ENCODE measurements around the gene GLMP.

GLMP gene

DNA sequence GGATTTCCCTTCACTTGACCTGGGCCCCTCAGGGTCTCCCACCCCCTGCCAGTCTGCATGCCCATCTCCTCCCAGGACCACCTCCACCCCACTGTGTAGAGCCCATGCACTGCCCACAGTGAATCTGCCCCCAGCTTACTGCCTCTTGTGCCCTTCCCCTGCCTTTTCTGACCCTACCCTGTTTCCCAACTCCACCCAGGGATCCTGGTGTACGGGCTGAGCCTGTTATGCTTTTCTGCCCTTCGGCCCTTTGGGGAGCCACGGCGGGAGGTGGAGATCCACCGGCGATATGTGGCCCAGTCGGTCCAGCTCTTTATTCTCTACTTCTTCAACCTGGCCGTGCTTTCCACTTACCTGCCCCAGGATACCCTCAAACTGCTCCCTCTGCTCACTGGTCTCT lies 9.4 kb downstream of the GLMP start:
- no peak for DNase-seq (ENCODE audit: low spot score)

DNA sequence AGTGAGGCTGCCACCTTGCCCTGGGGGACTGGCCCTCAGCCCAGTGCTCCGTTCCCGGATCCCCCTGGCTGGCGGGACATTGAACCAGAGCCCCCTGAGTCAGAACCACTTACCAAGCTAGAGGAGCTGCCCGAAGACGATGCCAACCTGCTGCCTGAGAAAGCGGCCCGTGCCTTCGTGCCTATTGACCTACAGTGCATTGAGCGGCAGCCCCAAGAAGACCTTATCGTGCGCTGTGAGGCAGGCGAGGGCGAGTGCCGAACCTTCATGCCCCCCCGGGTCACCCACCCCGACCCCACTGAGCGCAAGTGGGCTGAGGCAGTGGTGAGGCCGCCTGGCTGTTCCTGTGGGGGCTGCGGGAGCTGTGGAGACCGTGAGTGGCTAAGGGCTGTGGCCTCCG lies 10.0 kb downstream of the GLMP start:
- DNase-seq (ENCODE audit: low spot score) = no peak

DNA sequence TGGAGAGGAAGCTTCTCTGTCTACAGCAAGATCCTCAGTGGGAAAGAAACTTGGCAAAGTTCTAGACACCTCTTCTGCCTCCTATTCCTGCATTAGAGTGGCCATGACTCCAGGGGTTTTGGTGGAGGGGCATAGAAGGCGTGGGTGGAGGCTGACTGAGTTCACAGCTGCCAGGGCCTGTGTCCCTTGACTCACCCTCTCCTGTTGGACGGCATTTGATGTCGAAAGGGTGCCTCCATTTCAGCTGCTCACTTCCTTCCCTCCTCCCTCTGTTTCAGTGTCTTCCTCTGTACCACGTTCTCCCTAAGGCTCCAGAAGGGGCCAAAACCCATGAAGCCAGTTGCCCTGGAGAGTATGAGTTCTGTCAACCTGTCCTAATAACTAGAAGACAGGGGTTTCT lies 10.7 kb downstream of the GLMP start:
- DNase-seq (ENCODE audit: low spot score) = no peak

- no peak for DNase-seq (ENCODE audit: low spot score)
Measured at GRCh38 chr1:156284112-156284511, 11.4 kb downstream of the GLMP start, which contains the start of gene TMEM79. Gene TMEM79, plus strand, starts transcription at chr1:156284325. Its CDS starts 902 bp downstream, at chr1:156285227.

DNA sequence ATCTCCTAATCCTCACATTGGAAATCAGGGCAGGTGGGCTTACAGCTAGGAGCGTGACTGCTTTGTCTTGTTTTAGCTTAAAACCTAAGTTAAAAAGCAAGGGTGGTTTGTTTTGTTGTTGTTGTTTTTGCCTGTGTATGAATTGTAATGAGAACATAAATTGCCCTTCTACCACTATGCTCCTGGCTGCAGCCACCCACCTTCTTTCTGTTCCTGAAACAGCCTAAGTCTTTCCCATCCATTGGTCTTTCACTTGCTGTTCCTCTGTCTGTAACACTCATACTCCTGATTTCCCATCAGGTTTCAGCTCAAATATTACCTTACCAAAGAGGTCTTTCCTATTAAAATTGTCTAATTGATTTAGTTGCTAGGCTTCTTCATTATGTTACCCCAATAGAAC lies 12.0 kb downstream of the GLMP start:
- DNase-seq (ENCODE audit: low spot score) = no peak

GRCh38 chr1:156282479-156283222 lies 12.8 kb downstream of the GLMP start, which contains the start of gene SMG5:
Gene SMG5, minus strand, starts transcription at chr1:156282825. Its CDS starts 145 bp downstream, at chr1:156282680.
- peak; percentile 98 for DNase-seq (ENCODE audit: low spot score)

DNA sequence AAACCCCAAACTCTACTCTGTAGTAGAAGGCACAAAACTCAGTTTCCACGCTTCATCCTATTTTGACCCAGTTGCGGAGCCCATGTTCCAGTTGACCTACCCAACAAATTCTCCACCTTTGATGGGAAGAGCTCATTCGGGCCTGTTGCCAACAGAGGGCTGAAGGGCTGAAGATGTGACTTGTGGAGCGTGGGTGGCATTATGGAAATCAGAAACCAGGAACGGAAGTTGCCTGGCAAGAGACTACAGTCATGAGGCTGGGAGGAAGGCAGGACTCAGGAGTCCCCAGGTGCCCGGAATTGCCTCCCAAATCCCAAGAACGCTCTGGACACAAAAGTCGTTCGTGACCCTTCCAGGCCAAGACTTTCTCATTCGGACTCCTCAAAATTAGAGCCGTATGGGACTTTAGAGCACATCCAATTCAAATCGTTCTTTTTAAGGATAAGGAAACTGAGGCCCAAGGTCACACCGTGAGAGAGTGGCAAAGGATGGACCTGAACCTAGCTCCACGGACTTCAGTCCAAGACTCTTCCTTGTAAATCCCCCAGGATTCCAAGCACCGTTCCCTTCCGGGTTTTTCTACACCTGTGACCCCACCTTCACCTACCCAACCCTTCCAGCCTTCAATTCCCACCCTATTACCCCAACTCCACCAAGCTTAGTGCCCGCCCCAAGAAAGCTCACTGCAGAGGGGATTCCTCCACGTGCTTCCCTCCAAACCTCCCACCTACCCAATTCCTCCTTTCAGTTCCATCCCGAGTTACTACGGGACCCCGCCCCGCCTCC lies 13.6 kb downstream of the GLMP start:
- DNase-seq (ENCODE audit: low spot score) = peak; percentile 36

- peak; percentile 55 for DNase-seq (ENCODE audit: low spot score)
Measured at GRCh38 chr1:156281281-156281680, 14.2 kb downstream of the GLMP start.

DNA sequence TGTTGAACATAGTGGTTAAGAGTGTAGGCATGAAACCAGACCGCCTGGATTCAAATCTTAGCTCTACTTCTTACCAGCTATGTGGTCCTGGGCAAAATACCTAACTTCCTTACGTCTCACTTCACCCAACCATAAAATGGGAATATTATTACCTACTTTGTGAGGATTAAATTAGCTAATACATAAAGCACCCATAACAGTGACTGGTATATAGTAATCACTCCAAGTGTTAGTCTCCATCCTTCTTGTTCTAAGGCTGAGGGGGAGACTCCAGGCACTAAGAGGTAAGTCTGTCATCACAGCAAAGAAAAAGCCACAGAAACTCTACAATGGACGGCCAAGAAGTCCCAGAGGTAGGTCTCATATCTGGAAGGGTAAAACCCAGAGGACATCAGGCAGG lies 15.6 kb downstream of the GLMP start:
- DNase-seq (ENCODE audit: low spot score) = no peak

DNA sequence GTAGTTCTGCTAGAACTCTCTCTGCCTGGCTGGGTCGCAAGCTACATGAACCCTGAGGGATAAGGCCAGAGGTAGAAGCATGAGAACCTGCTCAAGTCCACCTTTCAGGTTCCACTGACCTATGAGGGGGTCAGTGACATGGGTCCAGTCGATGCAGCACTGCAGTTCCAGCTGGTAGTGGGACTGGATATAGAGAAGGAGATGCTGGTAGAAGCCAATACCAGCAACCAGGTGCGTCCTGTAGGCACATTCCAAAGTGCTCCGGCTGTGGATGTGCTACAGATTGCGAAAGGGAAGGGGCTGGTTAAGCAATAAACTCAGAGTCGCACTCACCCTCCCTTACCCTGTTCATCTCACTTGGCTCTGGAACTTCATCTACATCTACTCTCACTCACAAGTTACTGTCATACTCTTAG lies 18.5 kb downstream of the GLMP start:
- DNase-seq (ENCODE audit: low spot score) = no peak

GRCh38 chr1:156276532-156276931 lies 18.9 kb downstream of the GLMP start:
- DNase-seq (ENCODE audit: low spot score) = no peak

- no peak for DNase-seq (ENCODE audit: low spot score)
Measured at GRCh38 chr1:156270314-156270713, 25.2 kb downstream of the GLMP start.

DNA sequence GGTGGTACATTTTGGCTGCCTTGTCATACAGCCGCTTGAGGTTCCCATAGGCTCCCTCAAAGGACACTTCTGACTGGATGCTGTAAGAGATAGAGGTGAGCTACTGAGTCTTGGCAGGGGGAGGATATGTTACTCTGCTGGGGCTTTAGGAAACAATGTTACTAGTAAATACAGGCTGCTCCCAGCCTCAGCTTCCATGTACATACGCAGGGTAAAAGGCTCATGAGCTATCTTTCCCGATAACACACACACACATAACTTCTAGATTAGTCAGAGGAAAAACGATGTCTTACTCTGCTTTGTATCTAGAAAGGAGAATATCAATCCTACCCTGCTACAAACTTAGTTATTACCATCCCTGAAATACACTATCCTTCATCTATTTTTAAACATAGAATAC lies 27.1 kb downstream of the GLMP start:
- DNase-seq (ENCODE audit: low spot score) = no peak

- no peak for DNase-seq (ENCODE audit: low spot score)
Measured at GRCh38 chr1:156266051-156266450, 29.4 kb downstream of the GLMP start.

GRCh38 chr1:156263288-156263655 lies 32.2 kb downstream of the GLMP start:
- DNase-seq (ENCODE audit: low spot score) = no peak

GRCh38 chr1:156262461-156263287 lies 32.8 kb downstream of the GLMP start:
- DNase-seq (ENCODE audit: low spot score) = peak; percentile 45

DNA sequence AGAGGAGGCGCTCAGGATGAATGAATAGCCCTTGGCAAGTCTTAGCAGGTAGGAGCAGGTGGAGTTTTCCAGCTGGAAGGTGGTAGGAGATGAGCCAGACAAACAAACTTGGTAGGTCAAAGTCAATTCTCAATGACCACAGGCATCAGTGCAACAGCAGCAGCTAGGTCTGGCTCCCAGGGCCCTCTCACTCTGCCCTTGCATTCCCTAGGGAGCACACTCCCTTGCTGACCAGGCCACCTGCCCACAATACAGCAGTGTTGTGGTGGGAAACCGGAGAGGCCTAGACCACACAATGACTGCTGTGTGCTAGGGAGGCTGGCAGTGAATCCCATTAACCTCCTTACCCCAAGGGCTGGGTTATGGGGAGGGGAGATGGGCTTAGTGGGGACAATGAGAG lies 34.6 kb downstream of the GLMP start:
- no peak for DNase-seq (ENCODE audit: low spot score)

DNA sequence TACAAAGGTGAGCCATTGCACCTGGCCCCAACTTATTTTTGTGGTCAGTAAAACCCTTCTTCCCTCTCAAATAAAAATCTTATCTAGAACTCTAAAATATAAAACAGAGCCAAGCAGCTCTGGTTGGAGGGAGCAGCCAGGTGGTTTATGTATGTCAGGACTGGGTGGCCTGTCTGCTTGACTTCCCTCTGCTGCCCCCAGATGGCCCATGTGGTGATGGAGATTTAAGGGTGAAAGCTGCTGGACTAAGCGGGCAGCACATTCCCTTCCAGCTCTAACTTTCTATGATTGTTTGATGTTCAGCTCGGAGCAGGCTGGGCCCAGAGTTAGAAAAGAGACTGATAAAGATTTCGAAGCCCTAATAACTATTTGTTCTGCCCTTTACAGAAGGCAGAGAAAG lies 35.7 kb downstream of the GLMP start:
- no peak for DNase-seq (ENCODE audit: low spot score)

DNA sequence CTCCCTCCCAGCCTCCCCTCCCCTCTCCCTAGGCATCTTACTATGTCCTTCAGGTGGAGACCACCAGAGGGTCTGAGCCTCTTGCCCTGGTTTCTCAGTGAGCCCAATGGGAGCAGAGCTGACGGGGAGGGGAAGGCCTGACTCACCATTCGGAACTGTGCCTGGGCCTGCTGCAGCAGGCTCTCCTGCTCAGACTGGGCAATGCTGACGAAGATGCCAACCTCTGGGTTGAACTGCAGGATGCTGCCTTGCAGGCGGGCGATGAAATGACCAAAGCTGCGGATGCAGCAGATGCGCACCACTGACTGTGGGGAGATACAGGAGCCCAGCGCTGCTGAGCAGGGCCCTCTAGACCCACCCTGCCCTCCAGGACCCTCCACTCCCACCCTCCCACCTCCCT lies 36.6 kb downstream of the GLMP start:
- no peak for DNase-seq (ENCODE audit: low spot score)

DNA sequence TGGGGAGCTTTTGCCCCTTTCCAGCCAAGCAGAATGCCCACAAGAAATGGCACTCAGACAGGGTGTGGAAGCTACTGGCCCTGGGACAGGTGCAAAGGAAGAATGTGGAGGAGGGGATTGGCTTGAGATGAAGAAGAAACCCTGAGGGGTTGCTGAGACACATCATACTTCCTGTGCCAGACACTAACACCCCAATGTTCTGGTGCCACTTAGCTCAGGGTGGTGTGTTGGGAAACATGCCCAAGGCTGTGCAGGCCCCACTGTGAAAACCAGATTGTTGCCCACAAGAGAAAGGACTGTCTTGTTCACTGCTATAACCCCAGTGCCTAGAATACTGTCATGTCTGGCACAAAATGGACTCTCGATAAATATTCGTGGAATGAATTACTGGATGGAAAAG lies 37.8 kb downstream of the GLMP start:
- DNase-seq (ENCODE audit: low spot score) = no peak

- no peak for DNase-seq (ENCODE audit: low spot score)
Measured at GRCh38 chr1:156253634-156254033, 41.8 kb downstream of the GLMP start.

GRCh38 chr1:156251527-156251926 lies 44.0 kb downstream of the GLMP start:
- DNase-seq (ENCODE audit: low spot score) = no peak

GRCh38 chr1:156249593-156249992 lies 45.9 kb downstream of the GLMP start:
- no peak for DNase-seq (ENCODE audit: low spot score)

Data from hematopoietic multipotent progenitor cell treated with erythropoietin and hydrocortisone succinate and interleukin-3 and kit ligand, for 15 days (in vitro differentiated cells).